RWPE2 (cell line): ENCODE data around the gene SESTD1.

Experiments used
- ATAC-seq: fragments of 200-7000 bp; cut with Tn5 transposase; 3 replicates; pipeline ENCODE4 v1.9.1; 2021; ENCODE audit warnings: low read depth
- DNase-seq: peaks from one replicate; pipeline ENCODE4 v3.0.0-alpha.2; 2020; ENCODE audit warnings: low spot score
- H3K27ac ChIP-seq: fragments of 450-650 bp; 2 replicates; pipeline ENCODE4 v1.5.1; 2017; ENCODE audit warnings: mild to moderate bottlenecking; ENCODE audit not compliant: poor library complexity, severe bottlenecking
- H3K27me3 ChIP-seq: fragments of 250-450 bp; sonication (Bioruptor Pico); 2 replicates; pipeline ENCODE4 v1.5.1; 2021; ENCODE audit warnings: mild to moderate bottlenecking, moderate library complexity; ENCODE audit not compliant: insufficient read depth, poor library complexity, severe bottlenecking
- H3K36me3 ChIP-seq: fragments of 250-450 bp; sonication (Bioruptor Pico); 2 replicates; pipeline ENCODE4 v1.5.1; 2020; ENCODE audit warnings: low read depth, mild to moderate bottlenecking, moderate library complexity
- H3K4me1 ChIP-seq: fragments of 250-450 bp; sonication (Bioruptor Pico); 2 replicates; pipeline ENCODE4 v1.5.1; 2021; ENCODE audit warnings: mild to moderate bottlenecking, moderate library complexity; ENCODE audit not compliant: insufficient read depth, poor library complexity, severe bottlenecking
- H3K4me3 ChIP-seq: fragments of 250-450 bp; sonication (Bioruptor Pico); 2 replicates; pipeline ENCODE4 v1.5.1; 2021; ENCODE audit warnings: mild to moderate bottlenecking, moderate library complexity; ENCODE audit not compliant: severe bottlenecking
- H3K9me3 ChIP-seq: fragments of 250-450 bp; sonication (Bioruptor Pico); 2 replicates; pipeline ENCODE4 v1.5.1; 2021; ENCODE audit warnings: mild to moderate bottlenecking, moderate library complexity; ENCODE audit not compliant: severe bottlenecking
- TF ChIP-seq, protein P1 (sequence below): fragments of 450-650 bp; IDR thresholded peaks from one replicate; pipeline ENCODE4 v1.5.1; 2017; ENCODE audit warnings: mild to moderate bottlenecking, moderate library complexity; ENCODE audit not compliant: poor library complexity, severe bottlenecking

Gene SESTD1

DNA sequence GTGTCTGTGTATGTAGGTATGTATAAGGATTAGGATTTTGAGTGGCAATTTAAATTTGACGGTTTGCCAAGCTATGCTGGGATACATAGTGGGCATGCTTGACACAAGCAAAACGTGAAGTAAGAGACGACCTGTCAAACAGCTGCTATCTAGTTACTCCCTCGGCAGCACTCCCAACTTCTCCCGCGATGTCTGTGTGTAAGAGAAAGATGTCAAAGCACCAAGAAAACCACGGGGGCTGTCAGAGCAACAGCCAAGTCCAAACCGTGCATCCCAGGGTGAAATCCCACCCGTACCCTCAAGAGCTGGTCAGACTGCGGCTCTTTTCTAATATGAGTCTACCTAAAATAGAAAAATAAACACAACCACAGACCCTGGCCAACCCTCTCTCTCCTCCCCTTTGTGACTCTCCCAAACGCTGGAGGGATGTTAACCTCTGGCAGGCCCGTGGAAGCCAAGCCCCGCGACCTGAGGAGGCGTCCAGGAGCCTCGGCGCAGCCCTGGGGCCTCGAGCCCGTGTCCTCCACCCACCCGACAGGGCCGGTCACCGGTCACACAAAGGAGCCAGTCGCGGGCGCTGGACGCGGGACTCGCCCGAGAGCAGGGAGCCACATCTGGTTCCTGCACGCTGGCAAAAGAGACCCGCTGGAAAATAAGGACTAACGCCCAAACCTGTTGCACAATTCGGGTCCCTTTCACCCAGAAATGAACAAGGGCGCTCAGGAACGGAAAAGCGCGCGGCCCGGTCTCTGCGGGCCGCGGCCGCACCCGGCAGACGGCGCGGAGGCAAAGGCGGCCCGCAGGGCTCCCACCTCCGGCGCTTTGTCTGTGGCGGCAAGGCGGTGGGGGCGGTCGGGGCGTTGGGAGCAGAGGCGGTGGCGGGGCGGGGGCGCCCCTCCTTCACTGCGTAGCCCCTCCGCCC lies 925 bp downstream of the SESTD1 start:
- Histone ChIP-seq H3K9me3 (no peaks in the 10 kb centered on the region), H3K36me3 (no peaks in the 10 kb centered on the region; the same call in 1 of the 2 replicates), H3K27ac (peak overlapping the region; percentile 60), H3K4me3 (peak overlapping the region; percentile 99), H3K4me1 (peaks cover 27% of the 10 kb centered on the region), H3K27me3 (no peaks in the 10 kb centered on the region)
- peak; percentile 45 for ATAC-seq
- TF ChIP-seq, protein P1, sequence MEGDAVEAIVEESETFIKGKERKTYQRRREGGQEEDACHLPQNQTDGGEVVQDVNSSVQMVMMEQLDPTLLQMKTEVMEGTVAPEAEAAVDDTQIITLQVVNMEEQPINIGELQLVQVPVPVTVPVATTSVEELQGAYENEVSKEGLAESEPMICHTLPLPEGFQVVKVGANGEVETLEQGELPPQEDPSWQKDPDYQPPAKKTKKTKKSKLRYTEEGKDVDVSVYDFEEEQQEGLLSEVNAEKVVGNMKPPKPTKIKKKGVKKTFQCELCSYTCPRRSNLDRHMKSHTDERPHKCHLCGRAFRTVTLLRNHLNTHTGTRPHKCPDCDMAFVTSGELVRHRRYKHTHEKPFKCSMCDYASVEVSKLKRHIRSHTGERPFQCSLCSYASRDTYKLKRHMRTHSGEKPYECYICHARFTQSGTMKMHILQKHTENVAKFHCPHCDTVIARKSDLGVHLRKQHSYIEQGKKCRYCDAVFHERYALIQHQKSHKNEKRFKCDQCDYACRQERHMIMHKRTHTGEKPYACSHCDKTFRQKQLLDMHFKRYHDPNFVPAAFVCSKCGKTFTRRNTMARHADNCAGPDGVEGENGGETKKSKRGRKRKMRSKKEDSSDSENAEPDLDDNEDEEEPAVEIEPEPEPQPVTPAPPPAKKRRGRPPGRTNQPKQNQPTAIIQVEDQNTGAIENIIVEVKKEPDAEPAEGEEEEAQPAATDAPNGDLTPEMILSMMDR, result no peak
- DNase-seq, result peak; percentile 57

DNA sequence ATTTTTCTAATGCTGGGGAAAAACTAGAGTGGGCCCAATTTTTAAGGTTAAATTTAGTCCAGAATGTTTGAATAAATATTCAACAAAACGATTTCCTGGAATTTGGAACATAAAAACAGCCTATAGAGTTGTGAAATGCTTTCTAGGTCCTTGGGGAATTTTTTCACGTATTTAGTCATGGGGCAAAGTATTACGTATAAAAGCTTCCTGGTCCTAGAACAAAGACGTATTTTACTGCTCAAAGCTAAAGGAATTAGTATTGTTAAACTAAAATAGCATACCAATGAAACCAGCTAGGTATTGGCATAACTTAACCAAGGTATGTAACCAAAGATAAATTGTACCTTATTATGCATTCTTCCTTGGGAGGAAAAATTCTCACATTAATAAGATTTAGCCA lies 1.6 kb downstream of the SESTD1 start:
- H3K4me3 ChIP-seq, result peak overlapping the region; percentile 99
- TF ChIP-seq, protein P1, result no peak
- peak overlapping the region; percentile 60 for H3K27ac ChIP-seq
- peak; percentile 7; the same call in 1 of the 3 replicates for ATAC-seq
- H3K36me3 ChIP-seq, result no peaks in the 10 kb centered on the region; the same call in 1 of the 2 replicates
- peaks cover 22% of the 10 kb centered on the region for H3K4me1 ChIP-seq
- H3K27me3 ChIP-seq, result no peaks in the 10 kb centered on the region
- H3K9me3 ChIP-seq, result no peaks in the 10 kb centered on the region
- no peak for DNase-seq

DNA sequence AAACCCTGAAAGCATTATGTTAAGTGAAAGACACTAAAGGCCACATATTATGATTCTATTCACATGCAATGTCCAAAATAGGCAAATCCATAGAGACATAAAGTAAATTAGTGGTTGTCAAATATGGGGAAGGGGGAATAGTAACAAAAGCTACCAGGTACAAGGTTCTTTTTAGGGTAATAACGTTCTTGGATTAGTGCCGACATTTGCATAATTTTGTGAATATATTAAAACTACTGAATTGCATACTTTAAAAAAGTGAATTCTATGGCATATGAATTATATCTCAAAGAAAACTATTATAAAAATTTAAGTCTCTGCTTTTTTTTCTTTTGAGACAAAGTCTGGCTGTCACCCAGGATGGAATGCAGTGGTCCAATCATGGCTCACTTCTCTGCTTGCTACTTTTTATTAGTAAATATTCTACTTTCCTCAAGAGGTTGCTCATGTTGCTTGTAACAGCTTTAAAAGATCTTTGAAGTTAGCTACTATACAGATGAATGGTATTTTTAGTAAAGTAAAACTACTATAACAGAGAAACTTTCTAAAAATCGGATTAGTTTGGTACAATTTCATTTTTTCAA lies 2.5 kb downstream of the SESTD1 start:
- Histone ChIP-seq H3K36me3 (no peaks in the 10 kb centered on the region; the same call in 1 of the 2 replicates), H3K4me3 (no peak overlapping the region), H3K4me1 (peaks cover 19% of the 10 kb centered on the region), H3K27ac (no peak overlapping the region), H3K9me3 (no peaks in the 10 kb centered on the region), H3K27me3 (no peaks in the 10 kb centered on the region)
- no peak for DNase-seq
- TF ChIP-seq, protein P1, result no peak
- no peak for ATAC-seq

DNA sequence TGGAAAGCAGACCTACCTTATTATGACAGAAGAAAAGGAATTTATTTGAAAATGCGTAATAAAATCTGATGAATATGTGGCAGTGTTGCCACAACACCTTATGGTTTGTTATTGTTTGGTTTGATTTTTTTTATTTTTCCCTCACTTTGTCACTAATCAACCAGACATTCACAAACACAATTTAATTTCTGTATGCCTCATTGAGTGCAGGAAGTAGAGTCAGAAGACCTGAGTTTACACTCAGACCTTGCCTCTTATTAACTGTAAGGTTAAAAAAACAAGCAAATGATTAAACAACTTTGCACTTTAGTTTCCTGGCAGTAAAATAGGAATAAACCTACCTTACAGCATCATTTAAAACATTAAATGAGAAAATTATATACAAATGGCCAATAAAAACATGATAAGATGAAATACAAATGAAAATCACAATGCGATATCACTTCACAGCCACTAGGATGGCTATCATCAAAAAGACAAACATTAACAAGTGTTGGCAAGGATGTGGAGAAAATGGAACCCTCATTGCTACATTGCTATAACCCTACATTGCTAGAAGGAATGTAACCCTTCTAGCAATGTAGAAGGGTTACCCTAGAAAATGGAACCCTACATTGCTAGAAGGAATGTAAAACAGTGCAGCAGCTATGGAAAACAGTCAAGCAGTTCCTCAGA lies 3.3 kb downstream of the SESTD1 start:
- TF ChIP-seq, protein P1, result no peak
- Histone ChIP-seq H3K36me3 (no peaks in the 10 kb centered on the region; the same call in 1 of the 2 replicates), H3K4me1 (peaks cover 19% of the 10 kb centered on the region), H3K27me3 (no peaks in the 10 kb centered on the region), H3K9me3 (no peaks in the 10 kb centered on the region), H3K4me3 (no peak overlapping the region), H3K27ac (no peak overlapping the region)
- DNase-seq (no peak), ATAC-seq (no peak)
